ENCODE measurements around the gene CHTOP.
"Not testable (repeated sequence)": the region's sequence is repeated elsewhere in the genome, so short reads cannot be mapped to it uniquely, and the experiment has no call there.

The CHTOP gene

GRCh38 chr1:153658400-153659174 lies 24.7 kb downstream of the CHTOP start, which contains the start of gene SNAPIN:
Gene SNAPIN (plus strand): TSS chr1:153658703. CDS start chr1:153658744, 41 bp downstream.
- DNase-seq (ENCODE audit: low read depth in 1 of 2, low spot score in 1 of 2), result peak; percentile 74 to 84

GRCh38 chr1:153659175-153659534 lies 25.3 kb downstream of the CHTOP start:
- no peak for DNase-seq (ENCODE audit: low read depth in 1 of 2, low spot score in 1 of 2)

GRCh38 chr1:153659656-153660055 lies 25.8 kb downstream of the CHTOP start:
- no peak for DNase-seq (ENCODE audit: low read depth in 1 of 2, low spot score in 1 of 2)

GRCh38 chr1:153661111-153661708 lies 27.3 kb downstream of the CHTOP start:
- DNase-seq (ENCODE audit: low read depth in 1 of 2, low spot score in 1 of 2), result no peak

- DNase-seq (ENCODE audit: low read depth in 1 of 2, low spot score in 1 of 2), result no peak
Measured at GRCh38 chr1:153662269-153662668, 28.4 kb downstream of the CHTOP start.

- DNase-seq (ENCODE audit: low read depth in 1 of 2, low spot score in 1 of 2), result no peak
Measured at GRCh38 chr1:153663211-153663610, 29.3 kb downstream of the CHTOP start.

GRCh38 chr1:153667439-153667838 lies 33.6 kb downstream of the CHTOP start:
- DNase-seq (ENCODE audit: low read depth in 1 of 2, low spot score in 1 of 2), result no peak

GRCh38 chr1:153668672-153669071 lies 34.8 kb downstream of the CHTOP start:
- DNase-seq (ENCODE audit: low read depth in 1 of 2, low spot score in 1 of 2), result not testable (repeated sequence)

- DNase-seq (ENCODE audit: low read depth in 1 of 2, low spot score in 1 of 2), result no peak
Measured at GRCh38 chr1:153669606-153670005, 35.7 kb downstream of the CHTOP start.

GRCh38 chr1:153670257-153670858 lies 36.5 kb downstream of the CHTOP start:
- DNase-seq (ENCODE audit: low read depth in 1 of 2, low spot score in 1 of 2), result no peak

GRCh38 chr1:153670859-153671627 lies 37.2 kb downstream of the CHTOP start, which contains the start of gene ILF2:
Gene ILF2 (minus strand): TSS chr1:153670993. CDS start chr1:153670922, 71 bp downstream.
- peak; percentile 92 for DNase-seq (ENCODE audit: low read depth in 1 of 2, low spot score in 1 of 2)

GRCh38 chr1:153671628-153672353 lies 37.9 kb downstream of the CHTOP start:
- DNase-seq (ENCODE audit: low read depth in 1 of 2, low spot score in 1 of 2), result peak in 1 of 2 donors; percentile 37

- no peak for DNase-seq (ENCODE audit: low read depth in 1 of 2, low spot score in 1 of 2)
Measured at GRCh38 chr1:153673511-153673910, 39.6 kb downstream of the CHTOP start.

GRCh38 chr1:153677718-153678518 lies 44.1 kb downstream of the CHTOP start:
- DNase-seq (ENCODE audit: low read depth in 1 of 2, low spot score in 1 of 2), result peak in 1 of 2 donors; percentile 13

GRCh38 chr1:153678519-153679336 lies 44.9 kb downstream of the CHTOP start, which contains the start of gene NPR1:
Gene NPR1 (plus strand): TSS chr1:153678688. CDS start chr1:153679109, 421 bp downstream.
- no peak for DNase-seq (ENCODE audit: low read depth in 1 of 2, low spot score in 1 of 2)

GRCh38 chr1:153679337-153680119 lies 45.7 kb downstream of the CHTOP start:
- no peak for DNase-seq (ENCODE audit: low read depth in 1 of 2, low spot score in 1 of 2)

GRCh38 chr1:153680120-153680403 lies 46.2 kb downstream of the CHTOP start:
- no peak for DNase-seq (ENCODE audit: low read depth in 1 of 2, low spot score in 1 of 2)

GRCh38 chr1:153682730-153683129 lies 48.9 kb downstream of the CHTOP start:
- DNase-seq (ENCODE audit: low read depth in 1 of 2, low spot score in 1 of 2), result no peak
